DOHH2 (cell line): ENCODE results near the gene LARGE1.

Source experiments
- H3F3A ChIP-seq: fragments of 200-600 bp; sonication (generic), shearing (Covaris generic); 2 replicates; pipeline ENCODE4 v1.6.0; 2016; ENCODE audit warnings: antibody characterized with exemption, mild to moderate bottlenecking; ENCODE audit not compliant: control insufficient read depth, insufficient read depth
- H3K27ac ChIP-seq: fragments of 200-600 bp; sonication (generic); 2 replicates; pipeline ENCODE4 v1.5.1; 2014; ENCODE audit warnings: low read depth, mild to moderate bottlenecking, low read length, moderate library complexity
- H3K27me3 ChIP-seq: fragments of 200-600 bp; sonication (generic); 2 replicates; pipeline ENCODE4 v1.6.1; 2014; ENCODE audit warnings: mild to moderate bottlenecking, low read length, mixed read lengths; ENCODE audit not compliant: control insufficient read depth
- H3K36me3 ChIP-seq: fragments of 200-600 bp; sonication (generic); 2 replicates; pipeline ENCODE4 v1.6.1; 2014; ENCODE audit warnings: mild to moderate bottlenecking, low read length, moderate library complexity, mixed read lengths; ENCODE audit not compliant: control insufficient read depth
- H3K4me1 ChIP-seq: fragments of 200-600 bp; sonication (generic); 2 replicates; pipeline ENCODE4 v1.6.1; 2014; ENCODE audit warnings: mild to moderate bottlenecking, low read length, mixed read lengths; ENCODE audit not compliant: control insufficient read depth
- H3K4me2 ChIP-seq: fragments of 200-600 bp; sonication (generic); 2 replicates; pipeline ENCODE4 v1.6.0; 2014; ENCODE audit warnings: mild to moderate bottlenecking, low read length, moderate library complexity
- H3K4me3 ChIP-seq: fragments of 200-600 bp; sonication (generic); 2 replicates; pipeline ENCODE4 v1.5.1; 2014; ENCODE audit warnings: mild to moderate bottlenecking, low read length, mixed read lengths
- H3K79me2 ChIP-seq: fragments of 200-600 bp; sonication (generic); 2 replicates; pipeline ENCODE4 v1.6.1; 2014; ENCODE audit warnings: mild to moderate bottlenecking, low read length, mixed read lengths; ENCODE audit not compliant: control insufficient read depth
- H3K9me2 ChIP-seq: fragments of 200-600 bp; sonication (generic); replicated peaks from 2 replicates; pipeline ENCODE4 v1.6.1; 2014; ENCODE audit warnings: mild to moderate bottlenecking, low read length, mixed read lengths; ENCODE audit not compliant: control insufficient read depth
- H3K9me3 ChIP-seq: fragments of 200-600 bp; sonication (generic); 2 replicates; pipeline ENCODE4 v1.6.1; 2014; ENCODE audit warnings: antibody characterized with exemption, low read length, mixed read lengths; ENCODE audit not compliant: control insufficient read depth, insufficient read depth
- H4K20me1 ChIP-seq: fragments of 200-600 bp; sonication (generic); 2 replicates; pipeline ENCODE4 v1.6.0; 2014; ENCODE audit warnings: low read depth, mild to moderate bottlenecking, antibody characterized with exemption, low read length, moderate library complexity; ENCODE audit not compliant: control insufficient read depth, insufficient read depth
- EZH2phosphoT487 ChIP-seq: fragments of 200-600 bp; sonication (generic); IDR thresholded peaks from 2 replicates; pipeline ENCODE4 v1.6.1; 2017; ENCODE audit warnings: borderline replicate concordance, mild to moderate bottlenecking, antibody characterized with exemption, low read length, moderate library complexity, mixed read lengths
- TF ChIP-seq, protein P1 (sequence below): fragments of 200-600 bp; sonication (generic); IDR thresholded peaks from one replicate; pipeline ENCODE4 v1.5.1; 2014; ENCODE audit warnings: antibody characterized with exemption, mild to moderate bottlenecking, low read depth, low read length; ENCODE audit not compliant: poor library complexity, severe bottlenecking

The LARGE1 gene

DNA sequence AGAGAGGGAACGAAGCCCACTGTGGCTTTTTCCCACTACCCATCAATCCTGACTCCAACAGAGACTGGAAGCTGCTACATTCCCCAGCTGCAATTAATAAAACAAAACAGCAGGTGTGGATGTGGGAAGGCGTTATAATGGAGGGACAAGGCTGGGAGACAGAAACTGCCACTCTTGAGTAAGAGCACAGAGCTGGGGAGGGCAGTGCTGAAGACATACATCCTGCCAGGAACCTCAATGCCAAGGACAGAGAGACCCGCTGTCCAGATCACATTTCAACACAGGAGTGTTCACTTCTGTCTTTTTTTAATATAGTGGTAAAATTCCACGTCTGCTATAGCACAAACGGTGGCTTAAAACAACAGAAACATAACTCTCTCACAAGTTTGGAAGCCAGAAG lies 94.5 kb downstream of the LARGE1 start:
- no peaks in the 10 kb centered on the region for H3K27me3 ChIP-seq
- H3K9me2 ChIP-seq = no peaks in the 10 kb centered on the region
- H3K36me3 ChIP-seq = no peaks in the 10 kb centered on the region
- no peaks in the 10 kb centered on the region for H3K4me1 ChIP-seq
- no peaks in the 10 kb centered on the region for H4K20me1 ChIP-seq
- TF ChIP-seq, protein P1, sequence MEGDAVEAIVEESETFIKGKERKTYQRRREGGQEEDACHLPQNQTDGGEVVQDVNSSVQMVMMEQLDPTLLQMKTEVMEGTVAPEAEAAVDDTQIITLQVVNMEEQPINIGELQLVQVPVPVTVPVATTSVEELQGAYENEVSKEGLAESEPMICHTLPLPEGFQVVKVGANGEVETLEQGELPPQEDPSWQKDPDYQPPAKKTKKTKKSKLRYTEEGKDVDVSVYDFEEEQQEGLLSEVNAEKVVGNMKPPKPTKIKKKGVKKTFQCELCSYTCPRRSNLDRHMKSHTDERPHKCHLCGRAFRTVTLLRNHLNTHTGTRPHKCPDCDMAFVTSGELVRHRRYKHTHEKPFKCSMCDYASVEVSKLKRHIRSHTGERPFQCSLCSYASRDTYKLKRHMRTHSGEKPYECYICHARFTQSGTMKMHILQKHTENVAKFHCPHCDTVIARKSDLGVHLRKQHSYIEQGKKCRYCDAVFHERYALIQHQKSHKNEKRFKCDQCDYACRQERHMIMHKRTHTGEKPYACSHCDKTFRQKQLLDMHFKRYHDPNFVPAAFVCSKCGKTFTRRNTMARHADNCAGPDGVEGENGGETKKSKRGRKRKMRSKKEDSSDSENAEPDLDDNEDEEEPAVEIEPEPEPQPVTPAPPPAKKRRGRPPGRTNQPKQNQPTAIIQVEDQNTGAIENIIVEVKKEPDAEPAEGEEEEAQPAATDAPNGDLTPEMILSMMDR = no peak
- TF ChIP-seq EZH2phosphoT487 = no peak
- no peaks in the 10 kb centered on the region for H3K9me3 ChIP-seq
- H3K4me2 ChIP-seq = no peak overlapping the region
- no peaks in the 10 kb centered on the region for H3F3A ChIP-seq
- H3K79me2 ChIP-seq = no peaks in the 10 kb centered on the region
- no peak overlapping the region for H3K4me3 ChIP-seq
- H3K27ac ChIP-seq = no peak overlapping the region

DNA sequence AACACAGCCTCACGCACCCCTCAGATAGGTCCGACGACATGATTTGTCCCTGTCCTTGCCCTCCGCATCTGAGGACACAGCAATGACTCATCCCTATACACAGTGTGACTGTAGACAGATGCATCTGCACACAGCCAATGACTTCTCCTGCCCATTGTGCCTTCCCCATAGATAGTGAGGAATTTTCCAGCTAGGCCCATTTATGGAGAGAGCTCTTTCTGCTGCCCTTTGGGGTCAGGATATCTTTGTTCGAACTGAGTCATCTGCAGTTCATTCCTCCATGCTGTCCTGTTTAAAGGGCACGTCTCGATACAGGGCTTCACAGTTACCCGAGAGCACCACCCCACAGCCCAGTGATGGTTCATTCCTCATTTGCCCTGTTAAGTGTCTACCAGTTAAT lies 96.7 kb downstream of the LARGE1 start:
- TF ChIP-seq, protein P1 = no peak
- no peak for TF ChIP-seq EZH2phosphoT487
- Histone ChIP-seq H3K36me3 (no peaks in the 10 kb centered on the region), H4K20me1 (no peaks in the 10 kb centered on the region), H3K27ac (no peak overlapping the region), H3K4me2 (no peak overlapping the region), H3K9me2 (no peaks in the 10 kb centered on the region), H3K4me1 (no peaks in the 10 kb centered on the region), H3K27me3 (no peaks in the 10 kb centered on the region), H3F3A (no peaks in the 10 kb centered on the region), H3K4me3 (no peak overlapping the region), H3K79me2 (no peaks in the 10 kb centered on the region), H3K9me3 (no peaks in the 10 kb centered on the region)

DNA sequence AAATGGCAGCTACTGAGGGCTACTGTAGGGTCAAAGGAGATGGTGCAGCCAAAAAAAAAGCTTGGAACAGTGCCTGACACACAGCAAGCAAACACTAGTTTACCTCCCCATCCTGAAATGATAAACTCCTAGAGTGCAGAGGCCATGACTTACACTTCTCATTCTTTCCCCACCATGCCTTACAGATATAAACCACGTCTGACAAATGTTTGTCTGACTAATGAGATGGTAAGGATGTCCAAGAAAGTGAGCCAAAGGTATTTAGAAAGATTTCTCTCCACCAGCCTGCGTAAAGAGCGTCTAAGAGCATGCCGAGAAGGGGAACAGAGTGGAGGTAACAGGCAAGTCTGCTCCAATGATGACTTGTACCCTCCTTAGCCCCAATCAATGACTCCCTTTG lies 99.0 kb downstream of the LARGE1 start:
- H3K79me2 ChIP-seq = no peaks in the 10 kb centered on the region
- no peaks in the 10 kb centered on the region for H3K4me1 ChIP-seq
- H3F3A ChIP-seq = no peaks in the 10 kb centered on the region
- TF ChIP-seq, protein P1 = no peak
- TF ChIP-seq EZH2phosphoT487 = no peak
- no peaks in the 10 kb centered on the region for H3K9me3 ChIP-seq
- no peaks in the 10 kb centered on the region for H3K9me2 ChIP-seq
- H4K20me1 ChIP-seq = no peaks in the 10 kb centered on the region
- H3K4me2 ChIP-seq = no peak overlapping the region
- no peak overlapping the region for H3K4me3 ChIP-seq
- no peaks in the 10 kb centered on the region for H3K36me3 ChIP-seq
- no peak overlapping the region for H3K27ac ChIP-seq
- no peaks in the 10 kb centered on the region for H3K27me3 ChIP-seq

DNA sequence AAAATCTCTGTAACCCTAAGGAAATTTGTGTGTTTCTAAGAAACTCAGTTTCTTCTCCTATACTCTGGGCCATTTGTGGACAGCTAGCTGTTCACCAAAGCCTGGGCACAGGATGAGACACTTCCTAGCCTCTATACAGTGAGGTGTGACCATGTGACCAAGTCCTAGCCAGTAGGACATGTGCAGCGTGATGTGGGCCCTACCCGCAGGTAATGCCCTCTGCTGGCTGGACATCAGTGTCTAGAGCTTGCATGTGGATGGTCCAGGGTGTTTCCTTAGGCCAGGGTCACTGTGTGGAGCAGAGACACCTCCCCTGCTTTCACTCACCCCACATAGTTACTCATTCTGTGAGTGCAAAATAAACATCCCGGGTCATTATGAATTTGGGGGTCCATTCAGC lies 100.5 kb downstream of the LARGE1 start:
- no peaks in the 10 kb centered on the region for H3K36me3 ChIP-seq
- H4K20me1 ChIP-seq = no peaks in the 10 kb centered on the region
- H3K4me1 ChIP-seq = no peaks in the 10 kb centered on the region
- H3K27ac ChIP-seq = no peak overlapping the region
- no peaks in the 10 kb centered on the region for H3F3A ChIP-seq
- H3K27me3 ChIP-seq = no peaks in the 10 kb centered on the region
- H3K9me3 ChIP-seq = no peaks in the 10 kb centered on the region
- no peaks in the 10 kb centered on the region for H3K79me2 ChIP-seq
- no peak overlapping the region for H3K4me3 ChIP-seq
- H3K9me2 ChIP-seq = no peaks in the 10 kb centered on the region
- TF ChIP-seq EZH2phosphoT487 = no peak
- TF ChIP-seq, protein P1 = no peak
- no peak overlapping the region for H3K4me2 ChIP-seq
